ENCODE results near the gene DCLK1. TPM values are rescaled to one million over a fixed set of nuclear protein-coding genes. Genes with fewer than 3 reads are reported as not detected.

The DCLK1 gene
- total RNA-seq, 1 experiment from 2014 or later, result 36.2 TPM

DNA sequence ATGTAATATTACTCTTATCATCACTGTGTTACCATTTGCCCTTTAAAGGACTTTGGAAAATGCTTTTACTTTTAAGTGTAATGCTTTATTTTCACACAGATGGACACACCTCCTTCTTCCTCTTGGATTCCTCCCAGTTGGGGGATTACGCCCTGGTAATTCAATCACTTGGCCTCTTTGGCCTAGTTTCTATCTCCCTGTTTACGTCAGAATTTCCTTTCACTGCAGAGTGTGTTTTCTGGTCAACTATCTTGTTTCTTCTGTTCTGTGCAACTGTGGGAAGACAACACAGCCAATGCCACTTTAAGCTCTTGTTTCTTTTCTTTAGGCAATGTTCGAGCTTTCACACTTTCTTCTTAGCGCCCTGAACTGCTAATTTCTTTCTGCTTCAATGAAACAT is 397.4 kb downstream of the DCLK1 start:
- no peak overlapping the region for H2BK15ac ChIP-seq (ENCODE audit: low read depth, low read length)
- no peak overlapping the region for H2AK5ac ChIP-seq (ENCODE audit: insufficient read length, low read length)
- Mint-ChIP-seq H3K27ac (no peak overlapping the region), H3K4me3 (no peak overlapping the region), H3K9me3 (no peaks in the 10 kb centered on the region), H3K27me3 (ENCODE audit: low read depth) (no peaks in the 10 kb centered on the region), H3K36me3 (ENCODE audit: insufficient read depth in 1 of 3, low read depth in 3 of 3) (no peaks in the 10 kb centered on the region), H3K4me1 (peaks cover 3% of the 10 kb centered on the region in 2 experiments; a peak in 3 of 4 replicates)
- H3K56ac ChIP-seq (ENCODE audit: insufficient read length, low read depth, low read length), result no peak overlapping the region
- H3K14ac ChIP-seq (ENCODE audit: insufficient read depth, low read length), result no peak overlapping the region
- WGBS (ENCODE audit: extremely low coverage, insufficient read length, low lambda C conversion rate), result no CpG with 5 or more reads among the region's 4 CpGs
- no peak overlapping the region for H3K9ac ChIP-seq (ENCODE audit: extremely low read depth, insufficient read length, low read length)
- no peak overlapping the region for H3K27ac ChIP-seq (ENCODE audit: insufficient read length, low read depth, low read length)
- no peak overlapping the region for H2BK20ac ChIP-seq (ENCODE audit: low read depth, low read length, poor library complexity, severe bottlenecking)
- H3K4me2 ChIP-seq (ENCODE audit: insufficient read depth, insufficient read length, low read length), result no peak overlapping the region
- H3K9me3 ChIP-seq (ENCODE audit: control insufficient read depth, low read depth, low read length), result no peaks in the 10 kb centered on the region
- H4K20me1 ChIP-seq (ENCODE audit: control insufficient read depth, insufficient read depth, insufficient read length), result no peaks in the 10 kb centered on the region
- no peak overlapping the region for H4K91ac ChIP-seq (ENCODE audit: insufficient read length, low read depth, low read length)
- H4K5ac ChIP-seq (ENCODE audit: insufficient read length, low read depth, low read length), result no peak overlapping the region
- no peaks in the 10 kb centered on the region for H3K23me2 ChIP-seq (ENCODE audit: insufficient read length, low read depth, low read length, poor library complexity, severe bottlenecking)
- no peak overlapping the region for H4K8ac ChIP-seq (replicated peaks; ENCODE audit: insufficient read length, low read depth, low read length)
- H3K4ac ChIP-seq (ENCODE audit: low read depth, low read length), result no peak overlapping the region
- H3K18ac ChIP-seq (ENCODE audit: insufficient read length, low read depth, low read length), result no peak overlapping the region
- H2BK5ac ChIP-seq (ENCODE audit: insufficient read length, low read length), result no peak overlapping the region
- no peak for DNase-seq
- H3K27me3 ChIP-seq (ENCODE audit: insufficient read depth, low read length), result no peaks in the 10 kb centered on the region
- H3K79me2 ChIP-seq (ENCODE audit: insufficient read depth, low read length), result no peaks in the 10 kb centered on the region
- no peak overlapping the region for H2BK12ac ChIP-seq (ENCODE audit: insufficient read length, low read depth, low read length)
- H3K23ac ChIP-seq (ENCODE audit: insufficient read length, low read depth, low read length), result no peak overlapping the region
- no peaks in the 10 kb centered on the region for H3K4me1 ChIP-seq (ENCODE audit: insufficient read depth, low read length)
- H3K79me1 ChIP-seq (ENCODE audit: insufficient read depth, low read depth, low read length, poor library complexity, severe bottlenecking), result no peaks in the 10 kb centered on the region
- H2AFZ ChIP-seq (ENCODE audit: low read length), result peak overlapping the region; percentile 19
- TF ChIP-seq, protein P1, sequence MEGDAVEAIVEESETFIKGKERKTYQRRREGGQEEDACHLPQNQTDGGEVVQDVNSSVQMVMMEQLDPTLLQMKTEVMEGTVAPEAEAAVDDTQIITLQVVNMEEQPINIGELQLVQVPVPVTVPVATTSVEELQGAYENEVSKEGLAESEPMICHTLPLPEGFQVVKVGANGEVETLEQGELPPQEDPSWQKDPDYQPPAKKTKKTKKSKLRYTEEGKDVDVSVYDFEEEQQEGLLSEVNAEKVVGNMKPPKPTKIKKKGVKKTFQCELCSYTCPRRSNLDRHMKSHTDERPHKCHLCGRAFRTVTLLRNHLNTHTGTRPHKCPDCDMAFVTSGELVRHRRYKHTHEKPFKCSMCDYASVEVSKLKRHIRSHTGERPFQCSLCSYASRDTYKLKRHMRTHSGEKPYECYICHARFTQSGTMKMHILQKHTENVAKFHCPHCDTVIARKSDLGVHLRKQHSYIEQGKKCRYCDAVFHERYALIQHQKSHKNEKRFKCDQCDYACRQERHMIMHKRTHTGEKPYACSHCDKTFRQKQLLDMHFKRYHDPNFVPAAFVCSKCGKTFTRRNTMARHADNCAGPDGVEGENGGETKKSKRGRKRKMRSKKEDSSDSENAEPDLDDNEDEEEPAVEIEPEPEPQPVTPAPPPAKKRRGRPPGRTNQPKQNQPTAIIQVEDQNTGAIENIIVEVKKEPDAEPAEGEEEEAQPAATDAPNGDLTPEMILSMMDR (conservative IDR thresholded peaks at IDR 0.05), result no peak
- H3T11ph ChIP-seq (ENCODE audit: low read length), result no peak overlapping the region
- H2BK120ac ChIP-seq (ENCODE audit: low read depth, low read length, poor library complexity, severe bottlenecking), result no peak overlapping the region
